Right lobe of liver (tissue), 6 donors: Measurements from ENCODE around the gene PAX3. TPM values are rescaled to one million over a fixed set of nuclear protein-coding genes. Genes with fewer than 3 reads are reported as not detected.
"Not testable (repeated sequence)": the region's sequence is repeated elsewhere in the genome, so short reads cannot be mapped to it uniquely, and the experiment has no call there.

ENCODE experiments used
- ATAC-seq, 4 donors: fragments of 200-7000 bp; cut with Tn5 transposase; one replicate each; pipeline ENCODE4 v1.9.1; 2020; ENCODE audit warnings: mild to moderate bottlenecking in 4 of 4, moderate library complexity in 4 of 4
- DNase-seq, 3 donors: peaks; one replicate each; pipeline ENCODE4 v3.0.0-alpha.2; 2020
- H3K27ac ChIP-seq, 3 donors: fragments of 200-600 bp; one replicate each; pipeline ENCODE4 v1.8.0; 2022
- H3K27me3 ChIP-seq, 2 donors: fragments of 200-600 bp; one replicate each; pipeline ENCODE4 v1.8.0; 2022
- H3K36me3 ChIP-seq, 4 donors: fragments of 200-600 bp; sonication (generic) in 1 of 4; one replicate each; pipeline versions ENCODE4 v1.5.1 to v1.8.0; 2017 to 2022; ENCODE audit warnings: control low read depth in 1 of 4
- H3K4me1 ChIP-seq, 4 donors: fragments of 200-600 bp; sonication (generic) in 1 of 4; one replicate each; pipeline versions ENCODE4 v1.5.1 to v1.8.0; 2017 to 2022; ENCODE audit warnings: control low read depth in 1 of 4
- H3K4me3 ChIP-seq, 3 donors: fragments of 200-600 bp; one replicate each; pipeline ENCODE4 v1.8.0; 2022
- H3K9me3 ChIP-seq, 4 donors: fragments of 200-600 bp; sonication (generic) in 1 of 4; one replicate each; pipeline versions ENCODE4 v1.5.1 to v1.8.0; 2017 to 2022; ENCODE audit warnings: control low read depth in 1 of 4
- POLR2A ChIP-seq: fragments of 450-650 bp; IDR thresholded peaks from one replicate; pipeline ENCODE4 v1.6.1; 2017; ENCODE audit warnings: antibody characterized with exemption, mild to moderate bottlenecking
- WGBS: methylation state at CpG from one replicate; pipeline ENCODE4 v1.1.6; 2018; ENCODE audit warnings: low coverage, low lambda C conversion rate; ENCODE audit not compliant: insufficient coverage; ENCODE audit errors: missing lambda C conversion rate; 5-methylcytosine and 5-hydroxymethylcytosine counted together
- intact Hi-C, 2 donors: fragments of 100-400 bp; cut with DNase I; formaldehyde crosslinking; loops; one replicate each; pipeline versions ENCODE4 v1.11.2 to v1.14.1; 2022
- total RNA-seq, 6 experiments: library from RNA; depleted of rRNA in 2 of 6; stranded (reverse); fragments of >200 nt in 2 of 6; fragmentation: NEBNext Ultra II Directional in 3 of 6; extraction: Animal tissue kit (Norgen Biotek cat#: 25700) in 3 of 6; gene quantifications; one replicate each; pipeline versions ENCODE4 v1.1.0 to v1.2.4, GENCODE V29; 2016 to 2023
- TF ChIP-seq, protein P1 (sequence below), 4 donors: fragments of 200-600 bp in 3 of 4; fragments of 450-650 bp in 1 of 4; IDR thresholded peaks; one replicate each; pipeline versions ENCODE4 v1.5.1 to v1.8.0; 2016 to 2022; ENCODE audit warnings: antibody characterized with exemption in 4 of 4, mild to moderate bottlenecking in 2 of 4
- donor health status: DM: no; HTN: yes; CAD: no.
- donor health status: DM: no; HTN: no; CAD: no.
- donor health status: DM: no; HTN: no; CAD: no.
- donor health status: DM: no; HTN: yes; CAD: no.
- donor health status: DM: no; HTN: yes; CAD: no.

Gene PAX3
- total RNA-seq, 6 experiments from 2014 or later: not detected

DNA sequence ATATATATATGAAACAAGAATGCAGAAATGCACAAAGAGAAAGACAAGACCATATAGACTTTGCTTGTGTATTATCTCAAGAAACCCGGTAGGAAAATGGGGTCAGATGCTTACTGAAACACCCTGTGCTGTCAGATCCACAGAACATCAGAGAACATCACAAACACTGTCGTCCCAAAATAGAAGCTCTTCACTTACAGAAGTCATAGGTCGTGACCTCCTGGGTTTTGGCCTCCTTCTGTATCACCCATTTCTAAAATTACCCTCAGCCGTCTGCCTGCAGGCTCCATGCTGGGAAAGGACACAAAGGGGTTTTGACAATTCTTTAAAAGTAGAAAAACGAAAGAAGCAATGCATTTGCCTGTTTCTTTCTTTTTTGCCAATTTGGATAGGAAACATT, 137.9 kb downstream of the PAX3 start:
- no peak for TF ChIP-seq POLR2A
- TF ChIP-seq, protein P1, sequence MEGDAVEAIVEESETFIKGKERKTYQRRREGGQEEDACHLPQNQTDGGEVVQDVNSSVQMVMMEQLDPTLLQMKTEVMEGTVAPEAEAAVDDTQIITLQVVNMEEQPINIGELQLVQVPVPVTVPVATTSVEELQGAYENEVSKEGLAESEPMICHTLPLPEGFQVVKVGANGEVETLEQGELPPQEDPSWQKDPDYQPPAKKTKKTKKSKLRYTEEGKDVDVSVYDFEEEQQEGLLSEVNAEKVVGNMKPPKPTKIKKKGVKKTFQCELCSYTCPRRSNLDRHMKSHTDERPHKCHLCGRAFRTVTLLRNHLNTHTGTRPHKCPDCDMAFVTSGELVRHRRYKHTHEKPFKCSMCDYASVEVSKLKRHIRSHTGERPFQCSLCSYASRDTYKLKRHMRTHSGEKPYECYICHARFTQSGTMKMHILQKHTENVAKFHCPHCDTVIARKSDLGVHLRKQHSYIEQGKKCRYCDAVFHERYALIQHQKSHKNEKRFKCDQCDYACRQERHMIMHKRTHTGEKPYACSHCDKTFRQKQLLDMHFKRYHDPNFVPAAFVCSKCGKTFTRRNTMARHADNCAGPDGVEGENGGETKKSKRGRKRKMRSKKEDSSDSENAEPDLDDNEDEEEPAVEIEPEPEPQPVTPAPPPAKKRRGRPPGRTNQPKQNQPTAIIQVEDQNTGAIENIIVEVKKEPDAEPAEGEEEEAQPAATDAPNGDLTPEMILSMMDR (IDR thresholded peaks at IDR 0.05): no peak
- Histone ChIP-seq H3K27ac (no peak overlapping the region), H3K36me3 (no peaks in the 10 kb centered on the region), H3K9me3 (no peaks in the 10 kb centered on the region), H3K4me3 (no peak overlapping the region), H3K4me1 (no peaks in the 10 kb centered on the region), H3K27me3 (no peaks in the 10 kb centered on the region)
- intact Hi-C loops: no loop called here
- WGBS: 8% methylated on average over 5 of the region's 5 CpGs
- ATAC-seq (no peak), DNase-seq (no peak)

DNA sequence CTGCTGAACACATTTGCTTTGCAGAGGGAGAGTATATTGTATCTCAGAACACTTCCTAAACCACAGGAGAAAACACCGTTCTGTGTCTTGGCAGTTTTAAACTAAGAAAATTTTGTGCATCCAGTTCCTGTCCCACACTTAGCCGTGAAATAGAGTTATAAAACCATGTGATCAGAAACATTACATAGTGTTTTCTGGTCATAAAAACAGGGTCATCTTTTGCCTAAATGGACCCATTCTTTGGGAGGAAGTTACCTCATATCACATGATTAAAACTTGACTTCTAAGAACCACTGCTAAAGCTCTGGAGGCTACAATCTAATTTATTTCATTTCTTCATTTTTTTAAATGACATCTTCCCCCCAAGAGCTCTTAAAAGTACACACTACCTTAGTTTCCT, 138.7 kb downstream of the PAX3 start:
- ATAC-seq (no peak), DNase-seq (no peak)
- intact Hi-C loops: no loop called here
- Histone ChIP-seq H3K4me1 (no peaks in the 10 kb centered on the region), H3K9me3 (no peaks in the 10 kb centered on the region), H3K36me3 (no peaks in the 10 kb centered on the region), H3K27me3 (no peaks in the 10 kb centered on the region), H3K4me3 (no peak overlapping the region), H3K27ac (no peak overlapping the region)
- WGBS: 43% methylated on average over 2 of the region's 2 CpGs
- TF ChIP-seq POLR2A: no peak
- TF ChIP-seq, protein P1 (IDR thresholded peaks at IDR 0.05): no peak

DNA sequence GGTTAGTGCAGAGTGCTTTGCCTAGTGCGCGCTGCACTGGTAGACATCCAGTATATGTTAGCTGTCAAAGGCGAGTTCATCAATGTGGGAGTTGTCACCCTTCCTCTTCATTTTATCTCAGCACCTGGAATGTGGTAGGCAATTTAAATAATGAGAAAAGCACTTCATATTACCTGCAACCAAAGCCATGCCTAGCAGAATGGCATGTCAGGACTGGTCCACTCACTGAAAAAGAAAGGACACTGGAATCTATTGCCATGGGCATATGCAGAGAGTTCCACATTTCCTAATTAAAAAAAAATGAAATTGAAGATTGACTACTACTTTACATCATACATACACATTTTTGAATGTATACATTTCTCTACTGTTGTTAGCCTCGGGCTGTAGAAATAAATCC, 139.6 kb downstream of the PAX3 start:
- 56% methylated on average over 4 of the region's 4 CpGs for WGBS
- Histone ChIP-seq H3K27me3 (no peaks in the 10 kb centered on the region), H3K4me3 (no peak overlapping the region), H3K27ac (no peak overlapping the region), H3K9me3 (no peaks in the 10 kb centered on the region), H3K36me3 (no peaks in the 10 kb centered on the region), H3K4me1 (no peaks in the 10 kb centered on the region)
- TF ChIP-seq, protein P1 (IDR thresholded peaks at IDR 0.05): no peak
- TF ChIP-seq POLR2A: no peak
- no peak for ATAC-seq
- DNase-seq: no peak
- intact Hi-C loops: no loop called here

DNA sequence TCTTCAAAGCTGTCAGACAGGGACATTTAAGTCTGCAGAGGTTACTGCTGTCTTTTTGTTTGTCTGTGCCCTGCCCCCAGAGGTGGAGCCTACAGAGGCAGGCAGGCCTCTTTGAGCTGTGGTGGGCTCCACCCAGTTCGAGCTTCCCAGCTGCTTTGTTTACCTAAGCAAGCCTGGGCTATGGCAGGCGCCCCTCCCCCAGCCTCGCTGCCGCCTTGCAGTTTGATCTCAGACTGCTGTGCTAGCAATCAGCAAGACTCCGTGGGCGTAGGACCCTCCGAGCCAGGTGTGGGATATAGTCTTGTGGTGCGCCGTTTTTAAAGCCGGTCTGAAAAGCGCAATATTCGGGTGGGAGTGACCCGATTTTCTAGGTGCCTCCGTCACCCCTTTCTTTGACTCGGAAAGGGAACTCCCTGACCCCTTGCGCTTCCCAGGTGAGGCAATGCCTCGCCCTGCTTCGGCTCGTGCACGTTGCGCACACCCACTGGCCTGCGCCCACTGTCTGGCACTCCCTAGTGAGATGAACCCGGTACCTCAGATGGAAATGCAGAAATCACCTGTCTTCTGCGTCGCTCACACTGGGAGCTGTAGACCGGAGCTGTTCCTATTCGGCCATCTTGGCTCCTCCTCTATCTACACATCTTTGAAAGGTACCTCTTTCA, 143.7 kb downstream of the PAX3 start:
- WGBS: 25% methylated on average over 15 of the region's 27 CpGs
- H3K9me3 ChIP-seq, intact Hi-C loops, H3K4me3 ChIP-seq, H3K4me1 ChIP-seq, H3K27ac ChIP-seq, ATAC-seq, H3K27me3 ChIP-seq, DNase-seq, H3K36me3 ChIP-seq: not testable (repeated sequence)

Other genes starting within 250 kb of the PAX3 start
- under 1 TPM; 0.14 to 0.25 (median 0.18) TPM for gene SGPP2, start 125.5 kb upstream of the PAX3 start, total RNA-seq